Endothelial cell of umbilical vein (primary cell): ENCODE results near the gene GSX2. TPM values are rescaled to one million over a fixed set of nuclear protein-coding genes. Genes with fewer than 3 reads are reported as not detected.
A peak's percentile ranks its signal among the peaks of the same experiment; 100 is the strongest.

Experiments used
- BruUV-seq: library from RNA; stranded (reverse); fragments of 400-500 nt; replicated peaks from 2 replicates; lab custom pipeline; 2021; lab: Mats Ljungman, UMichigan
- CTCF ChIA-PET: fragments of 300-600, 350-600 bp; sonication (Branson Sonifier 250); formaldehyde crosslinking; loops from one replicate; lab custom pipeline; 2021; ENCODE audit warnings: antibody characterized with exemption, inconsistent platforms; lab: Charles Lee
- POLR2A ChIA-PET: fragments of 300-600, 350-600 bp; sonication (Branson Sonifier 250); formaldehyde crosslinking; loops from one replicate; lab custom pipeline; 2021; ENCODE audit warnings: antibody characterized with exemption, inconsistent platforms; lab: Charles Lee
- DNase-seq: peaks from one replicate; pipeline ENCODE4 v3.0.0-alpha.2; 2011; ENCODE audit warnings: low read depth, low spot score
- FAIRE-seq: peaks from 2 replicates; lab custom pipeline; 2011; peaks lifted over from hg19 to GRCh38; lab: Jason Lieb, UNC
- H2AFZ ChIP-seq: 2 replicates; pipeline ENCODE4 v1.6.0; 2012; ENCODE audit warnings: low read depth, low read length, control low read depth, inconsistent platforms
- H3K27ac ChIP-seq: 2 replicates; pipeline ENCODE4 v1.5.1; 2011; ENCODE audit warnings: low read depth, mild to moderate bottlenecking, control low read depth, low read length, moderate library complexity; ENCODE audit not compliant: insufficient read depth
- H3K27me3 ChIP-seq, 2 experiments: 2 replicates each; pipeline versions ENCODE4 v1.6.0 to v1.6.1; 2011; ENCODE audit warnings: low read length in 2 of 2, mixed read lengths in 1 of 2; ENCODE audit not compliant: control insufficient read depth in 2 of 2, insufficient read depth in 2 of 2
- H3K36me3 ChIP-seq, 2 experiments: 2 replicates in 1 of 2; 3 replicates in 1 of 2; pipeline ENCODE4 v1.5.1; 2011; ENCODE audit warnings: low read length in 2 of 2, mild to moderate bottlenecking in 1 of 2, moderate library complexity in 1 of 2; ENCODE audit not compliant: control insufficient read depth in 2 of 2, insufficient read depth in 2 of 2; ENCODE audit errors: extremely low read depth in 1 of 2
- H3K4me1 ChIP-seq: 3 replicates; pipeline ENCODE4 v1.5.1; 2011; ENCODE audit warnings: mild to moderate bottlenecking, low read length; ENCODE audit not compliant: control insufficient read depth, insufficient read depth; ENCODE audit errors: extremely low read depth
- H3K4me2 ChIP-seq: 2 replicates; pipeline ENCODE4 v1.6.1; 2011; ENCODE audit warnings: low read length, control low read depth, mixed read lengths; ENCODE audit not compliant: insufficient read depth
- H3K4me3 ChIP-seq, 3 experiments: fragments of 200-600 bp in 1 of 3; sonication (generic), shearing (Covaris generic) in 1 of 3; replicated peaks in 1 of 3; 2 replicates each; pipeline ENCODE4 v1.5.1; 2011 to 2016; ENCODE audit warnings: control low read depth in 3 of 3, low read length in 3 of 3, mild to moderate bottlenecking in 2 of 3, inconsistent platforms in 1 of 3, low read depth in 1 of 3, moderate library complexity in 1 of 3; ENCODE audit not compliant: insufficient read depth in 1 of 3
- H3K79me2 ChIP-seq: 2 replicates; pipeline ENCODE4 v1.6.0; 2012; ENCODE audit warnings: low read length, inconsistent platforms; ENCODE audit not compliant: control insufficient read depth, insufficient read depth
- H3K9ac ChIP-seq: replicated peaks from 2 replicates; pipeline ENCODE3; 2011; ENCODE audit warnings: low read length, control low read depth; ENCODE audit not compliant: insufficient read depth; ENCODE audit errors: extremely low read depth
- H3K9me1 ChIP-seq: replicated peaks from 3 replicates; pipeline ENCODE4 v1.6.0; 2011; ENCODE audit warnings: mild to moderate bottlenecking, low read length; ENCODE audit not compliant: control insufficient read depth, insufficient read depth; ENCODE audit errors: extremely low read depth
- H3K9me3 ChIP-seq: replicated peaks from 2 replicates; pipeline ENCODE4 v1.5.1; 2012; ENCODE audit warnings: low read length, inconsistent platforms; ENCODE audit not compliant: control insufficient read depth, insufficient read depth
- H4K20me1 ChIP-seq: replicated peaks from 2 replicates; pipeline ENCODE3; 2011; ENCODE audit warnings: mild to moderate bottlenecking, low read length; ENCODE audit not compliant: control insufficient read depth, insufficient read depth; ENCODE audit errors: extremely low read depth
- CTCF ChIP-seq, 2 donors: IDR thresholded peaks; 1 replicate in 1 of 2; 2 replicates in 1 of 2; pipeline ENCODE4 v1.5.1; 2011; ENCODE audit warnings: low read length in 2 of 2, mild to moderate bottlenecking in 2 of 2, moderate library complexity in 2 of 2, control low read depth in 1 of 2, inconsistent platforms in 1 of 2, low read depth in 1 of 2; ENCODE audit not compliant: insufficient read depth in 1 of 2; ENCODE audit errors: extremely low read depth in 1 of 2
- EZH2 ChIP-seq: IDR thresholded peaks from 2 replicates; pipeline ENCODE4 v1.6.1; 2012; ENCODE audit warnings: borderline replicate concordance, low read depth, mild to moderate bottlenecking, moderate library complexity, low read length, inconsistent platforms; ENCODE audit not compliant: severe bottlenecking
- FOS ChIP-seq: IDR thresholded peaks from 2 replicates; pipeline ENCODE4 v1.6.1; 2011; ENCODE audit warnings: mild to moderate bottlenecking, low read length, moderate library complexity, borderline replicate concordance; ENCODE audit not compliant: insufficient read depth
- GATA2 ChIP-seq: IDR thresholded peaks from 2 replicates; pipeline ENCODE4 v1.7.0; 2011; ENCODE audit warnings: low read depth, mild to moderate bottlenecking, moderate library complexity, mixed read lengths, low read length; ENCODE audit not compliant: insufficient read length, insufficient read depth
- JUN ChIP-seq: IDR thresholded peaks from 2 replicates; pipeline ENCODE4 v1.6.1; 2011; ENCODE audit warnings: borderline replicate concordance, low read depth; ENCODE audit not compliant: insufficient read length, insufficient read depth
- MYC ChIP-seq: IDR thresholded peaks from one replicate; pipeline ENCODE4 v1.6.1; 2011; ENCODE audit warnings: mild to moderate bottlenecking, low read depth, low read length
- POLR2A ChIP-seq: IDR thresholded peaks from 2 replicates; pipeline ENCODE4 v1.6.1; 2012; ENCODE audit warnings: low read depth, mild to moderate bottlenecking, control low read depth, low read length
- POLR2AphosphoS5 ChIP-seq: IDR thresholded peaks from 2 replicates; pipeline ENCODE4 v1.6.1; 2012; ENCODE audit warnings: low read depth, mild to moderate bottlenecking, control low read depth, low read length, moderate library complexity; ENCODE audit not compliant: insufficient read depth
- dilution Hi-C: fragments of 300-500 bp; cut with MboI; formaldehyde crosslinking; loops from one replicate; pipeline ENCODE4 v1.15.0; 2019; ENCODE audit warnings: low sequenced_read_pairs; ENCODE audit not compliant: extremely low pct_ligation_motif_present
- intact Hi-C: fragments of 100-400 bp; cut with micrococcal nuclease; formaldehyde crosslinking; loops from one replicate; pipeline ENCODE4 v1.10.0; 2022
- polyA plus RNA-seq, 4 experiments: library from polyadenylated mRNA; depleted of rRNA in 3 of 4; stranded (reverse) in 3 of 4; unstranded in 1 of 4; fragments of >200 nt; gene quantifications; 2 replicates each; pipeline versions ENCODE4 v1.2.1 to v1.2.3, GENCODE V29; 2011 to 2012; ENCODE audit warnings: missing spikeins in 1 of 4
- total RNA-seq: library from RNA; stranded (reverse); gene quantifications from 2 replicates; pipeline ENCODE4 v1.2.3, GENCODE V29; 2021
- TF ChIP-seq, protein P1 (sequence below): IDR thresholded peaks from 2 replicates; pipeline ENCODE4 v1.6.1; 2011; ENCODE audit not compliant: insufficient read depth, insufficient read length

The GSX2 gene
- total and polyA plus RNA-seq, 2 donors (not counting 3 experiments of a cell fraction or from before 2014, with no cell fraction given) = not detected

- H2AFZ ChIP-seq = no peak overlapping the region
- dilution Hi-C loops = no loop called here
- no peak overlapping the region for H3K4me3 ChIP-seq
- no peaks in the 10 kb centered on the region for H3K9me3 ChIP-seq
- no peaks in the 10 kb centered on the region for H3K9me1 ChIP-seq
- H4K20me1 ChIP-seq = no peaks in the 10 kb centered on the region
- no peaks in the 10 kb centered on the region for H3K79me2 ChIP-seq
- BruUV-seq = no TSS peak
- FAIRE-seq (no peak), DNase-seq (peak; percentile 36)
- POLR2A ChIA-PET = no interaction called here
- no peaks in the 10 kb centered on the region for H3K36me3 ChIP-seq
- TF ChIP-seq GATA2 (peak; percentile 24), JUN (no peak)
- peaks cover 41% of the 10 kb centered on the region for H3K4me1 ChIP-seq
- peak overlapping the region; percentile 30 for H3K4me2 ChIP-seq
- H3K27ac ChIP-seq = peak overlapping the region; percentile 66
- H3K27me3 ChIP-seq = no peaks in the 10 kb centered on the region
- intact Hi-C loops = loop anchor here (2.0 kb wide), 1 partner anchor 83 kb away; no protein-coding TSS in a partner anchor
- CTCF ChIA-PET = interaction anchor here (1.0 to 2.0 kb wide), 3 partner anchors 8 to 148 kb away, joined by 3 to 10 read pairs (median 3); no protein-coding TSS in a partner anchor
- H3K9ac ChIP-seq = no peak overlapping the region
Observed at GRCh38 chr4:54077812-54078211, 22.2 kb upstream of the GSX2 start.

DNA sequence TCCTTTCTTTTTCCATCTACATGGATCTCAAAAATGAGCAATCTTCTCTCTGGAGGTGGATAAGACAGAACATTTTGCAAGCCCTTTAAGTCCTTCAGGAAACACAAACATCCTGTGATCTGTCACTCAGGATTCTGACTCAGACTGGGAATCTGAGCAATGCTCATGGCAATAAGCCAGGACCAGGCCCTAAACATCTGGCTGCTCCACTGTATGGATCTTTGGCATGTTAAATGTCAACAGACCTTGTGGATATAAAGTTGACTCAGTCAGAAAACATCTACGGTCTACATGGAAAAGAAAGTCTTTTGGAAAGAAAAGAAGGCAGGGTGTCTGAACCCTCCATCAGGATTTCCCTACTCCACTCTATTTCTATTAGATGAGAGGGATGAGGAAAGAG is 17.8 kb upstream of the GSX2 start:
- peak overlapping the region in 1 of 3 experiments; percentile 20 for H3K4me3 ChIP-seq

More for the DNA sequence above, 17.8 kb upstream of the GSX2 start:
- dilution Hi-C loops (no loop called here), intact Hi-C loops (loop anchor here (1.0 to 5.0 kb wide), 3 partner anchors 9 to 980 kb away; no protein-coding TSS in a partner anchor)
- no peaks in the 10 kb centered on the region for H4K20me1 ChIP-seq
- peak overlapping the region; percentile 77 for H3K27ac ChIP-seq
- no peaks in the 10 kb centered on the region for H3K27me3 ChIP-seq
- peak overlapping the region; percentile 73 for H3K4me2 ChIP-seq
- ChIA-PET CTCF (no interaction called here), POLR2A (interaction anchor here (1.2 kb wide), 1 partner anchor 15 kb away, joined by 4 read pairs; no protein-coding TSS in a partner anchor)
- peak overlapping the region; percentile 34 for H3K9ac ChIP-seq
- TF ChIP-seq MYC (no peak), POLR2A (peak; percentile 67), CTCF (IDR thresholded peaks at IDR 0.05; ENCODE audit: extremely low read depth in 1 of 2, insufficient read depth in 1 of 2, low read depth in 1 of 2, low read length in 2 of 2) (no peak), GATA2 (peak; percentile 86), POLR2AphosphoS5 (peak; percentile 99), FOS (peak; percentile 99), JUN (peak; percentile 90), EZH2 (no peak)
- TF ChIP-seq, protein P1, sequence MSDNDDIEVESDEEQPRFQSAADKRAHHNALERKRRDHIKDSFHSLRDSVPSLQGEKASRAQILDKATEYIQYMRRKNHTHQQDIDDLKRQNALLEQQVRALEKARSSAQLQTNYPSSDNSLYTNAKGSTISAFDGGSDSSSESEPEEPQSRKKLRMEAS = no peak
- H3K79me2 ChIP-seq = no peaks in the 10 kb centered on the region
- DNase-seq (peak; percentile 96), FAIRE-seq (peak; percentile 93)
- H3K4me1 ChIP-seq = peaks cover 39% of the 10 kb centered on the region
- BruUV-seq = no TSS peak
- H3K9me1 ChIP-seq = no peaks in the 10 kb centered on the region
- no peak overlapping the region for H2AFZ ChIP-seq
- no peaks in the 10 kb centered on the region for H3K36me3 ChIP-seq
- no peaks in the 10 kb centered on the region for H3K9me3 ChIP-seq
